ENCODE data around the gene OSBPL8.

- TF ChIP-seq RARB (CRISPR knock-in tag; IDR thresholded peaks at IDR 0.05) (no peak), BACH2 (CRISPR knock-in tag; IDR thresholded peaks at IDR 0.05; ENCODE audit: borderline replicate concordance) (no peak), CREB5 (CRISPR knock-in tag; IDR thresholded peaks at IDR 0.05; ENCODE audit: low read depth) (no peak), ZFP3 (CRISPR knock-in tag; IDR thresholded peaks at IDR 0.05) (no peak), PATZ1 (CRISPR knock-in tag; IDR thresholded peaks at IDR 0.05; ENCODE audit: borderline replicate concordance) (no peak), ZNF565 (CRISPR knock-in tag; conservative IDR thresholded peaks at IDR 0.05; ENCODE audit: low read depth) (no peak), POU6F1 (CRISPR knock-in tag; IDR thresholded peaks at IDR 0.05; ENCODE audit: borderline replicate concordance, low read depth) (no peak), ARNTL (CRISPR knock-in tag; IDR thresholded peaks at IDR 0.05; ENCODE audit: borderline replicate concordance, low read depth) (no peak), TOX (CRISPR knock-in tag; IDR thresholded peaks at IDR 0.05; ENCODE audit: borderline replicate concordance) (no peak), ZC3H10 (CRISPR knock-in tag; IDR thresholded peaks at IDR 0.05) (no peak), CSRNP3 (CRISPR knock-in tag; IDR thresholded peaks at IDR 0.05) (no peak), CSDC2 (CRISPR knock-in tag; IDR thresholded peaks at IDR 0.05) (no peak), ZFP30 (CRISPR knock-in tag; IDR thresholded peaks at IDR 0.05) (no peak)
Measured at GRCh38 chr12:76560086-76560491, 518 bp upstream of the OSBPL8 start.
